ENCODE data around the gene IGSF21.

DNA sequence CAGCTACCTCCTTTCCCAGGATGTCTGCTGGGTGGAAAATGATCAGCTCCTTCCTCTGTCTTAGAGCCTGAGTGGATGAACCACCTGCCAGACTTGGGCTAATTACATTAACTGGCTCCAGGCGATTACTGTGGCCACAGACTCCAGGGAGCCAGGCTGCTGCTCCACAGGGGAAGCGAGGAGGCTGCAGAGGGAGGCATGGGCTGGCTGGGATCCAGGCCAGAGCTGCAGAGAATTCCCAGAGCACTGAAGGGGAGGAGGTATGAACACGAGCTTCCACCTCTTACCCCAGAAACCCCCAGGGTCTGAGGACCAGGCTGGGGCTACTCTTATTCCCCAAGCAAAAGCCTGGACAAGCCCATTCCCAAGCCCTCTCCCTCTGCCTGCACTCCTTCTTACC lies 237.2 kb downstream of the IGSF21 start:
- TF ChIP-seq, protein P1, sequence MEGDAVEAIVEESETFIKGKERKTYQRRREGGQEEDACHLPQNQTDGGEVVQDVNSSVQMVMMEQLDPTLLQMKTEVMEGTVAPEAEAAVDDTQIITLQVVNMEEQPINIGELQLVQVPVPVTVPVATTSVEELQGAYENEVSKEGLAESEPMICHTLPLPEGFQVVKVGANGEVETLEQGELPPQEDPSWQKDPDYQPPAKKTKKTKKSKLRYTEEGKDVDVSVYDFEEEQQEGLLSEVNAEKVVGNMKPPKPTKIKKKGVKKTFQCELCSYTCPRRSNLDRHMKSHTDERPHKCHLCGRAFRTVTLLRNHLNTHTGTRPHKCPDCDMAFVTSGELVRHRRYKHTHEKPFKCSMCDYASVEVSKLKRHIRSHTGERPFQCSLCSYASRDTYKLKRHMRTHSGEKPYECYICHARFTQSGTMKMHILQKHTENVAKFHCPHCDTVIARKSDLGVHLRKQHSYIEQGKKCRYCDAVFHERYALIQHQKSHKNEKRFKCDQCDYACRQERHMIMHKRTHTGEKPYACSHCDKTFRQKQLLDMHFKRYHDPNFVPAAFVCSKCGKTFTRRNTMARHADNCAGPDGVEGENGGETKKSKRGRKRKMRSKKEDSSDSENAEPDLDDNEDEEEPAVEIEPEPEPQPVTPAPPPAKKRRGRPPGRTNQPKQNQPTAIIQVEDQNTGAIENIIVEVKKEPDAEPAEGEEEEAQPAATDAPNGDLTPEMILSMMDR (IDR thresholded peaks at IDR 0.05; ENCODE audit: low read depth, low read length, missing input control): no peak
- no peak for TF ChIP-seq RXRA (IDR thresholded peaks at IDR 0.05)

Measured in liver (tissue), 3 donors.